Measurements from ENCODE around the gene LCLAT1. TPM values are rescaled to one million over a fixed set of nuclear protein-coding genes. Genes with fewer than 3 reads are reported as not detected.
"Not testable (repeated sequence)": the region's sequence is repeated elsewhere in the genome, so short reads cannot be mapped to it uniquely, and the experiment has no call there.

Gene LCLAT1
- total RNA-seq, 4 donors from 2014 or later = 47.3 to 68.7 (median 54.1) TPM

DNA sequence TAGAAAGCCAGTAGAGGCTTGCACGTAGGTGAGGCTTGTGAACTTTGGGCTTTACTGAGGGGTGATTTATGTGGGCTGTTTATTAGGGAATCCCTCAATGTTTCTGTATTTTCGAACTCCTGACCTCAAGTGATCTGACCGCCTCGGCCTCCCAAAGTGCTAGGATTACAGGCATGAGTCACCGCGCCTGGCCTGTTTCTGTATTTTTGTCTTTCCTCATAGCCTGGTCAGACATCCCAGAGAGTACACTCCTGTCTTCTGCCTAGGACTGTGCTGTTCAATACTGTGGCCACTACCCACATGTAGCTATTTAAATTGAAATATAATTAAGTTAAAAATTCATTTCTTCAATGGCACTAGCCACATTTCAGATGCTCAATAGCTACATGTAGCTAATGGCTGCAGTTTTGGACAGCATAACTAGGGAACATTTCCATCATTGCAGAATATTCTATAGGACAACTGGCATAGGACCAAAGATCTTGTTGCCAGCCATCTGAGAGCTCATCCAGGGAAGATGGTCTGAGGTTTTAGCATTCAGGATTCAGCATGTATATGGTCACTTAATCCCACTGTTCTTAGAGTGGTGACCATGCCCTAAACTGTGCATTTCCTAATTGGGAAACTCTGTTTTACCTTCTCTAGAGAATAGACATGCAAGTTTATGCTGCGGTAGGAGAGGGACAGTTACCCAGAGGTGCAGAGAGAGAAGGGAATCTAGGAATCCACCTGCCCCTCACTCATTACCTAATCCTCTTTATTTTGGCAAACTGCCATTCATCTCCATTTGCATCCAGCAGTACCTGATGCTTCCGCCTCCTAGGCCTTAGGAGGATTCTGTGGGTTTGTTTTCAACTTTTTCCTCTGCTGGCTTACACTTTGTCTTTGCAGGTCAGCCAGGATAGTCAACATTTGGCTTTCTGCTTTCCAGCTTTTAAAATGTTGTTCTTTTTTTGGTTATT, 64.4 kb downstream of the LCLAT1 start:
- intact Hi-C loops (cut with DNase I) = no loop called here
- no peaks in the 10 kb centered on the region for H3K9me3 ChIP-seq
- no peaks in the 10 kb centered on the region for H3K36me3 ChIP-seq
- no peak for DNase-seq
- peaks cover 29 to 42% of the 10 kb centered on the region in 2 donors for H3K4me1 ChIP-seq
- no peak for TF ChIP-seq POLR2A (IDR thresholded peaks at IDR 0.05)
- TF ChIP-seq, protein P1, sequence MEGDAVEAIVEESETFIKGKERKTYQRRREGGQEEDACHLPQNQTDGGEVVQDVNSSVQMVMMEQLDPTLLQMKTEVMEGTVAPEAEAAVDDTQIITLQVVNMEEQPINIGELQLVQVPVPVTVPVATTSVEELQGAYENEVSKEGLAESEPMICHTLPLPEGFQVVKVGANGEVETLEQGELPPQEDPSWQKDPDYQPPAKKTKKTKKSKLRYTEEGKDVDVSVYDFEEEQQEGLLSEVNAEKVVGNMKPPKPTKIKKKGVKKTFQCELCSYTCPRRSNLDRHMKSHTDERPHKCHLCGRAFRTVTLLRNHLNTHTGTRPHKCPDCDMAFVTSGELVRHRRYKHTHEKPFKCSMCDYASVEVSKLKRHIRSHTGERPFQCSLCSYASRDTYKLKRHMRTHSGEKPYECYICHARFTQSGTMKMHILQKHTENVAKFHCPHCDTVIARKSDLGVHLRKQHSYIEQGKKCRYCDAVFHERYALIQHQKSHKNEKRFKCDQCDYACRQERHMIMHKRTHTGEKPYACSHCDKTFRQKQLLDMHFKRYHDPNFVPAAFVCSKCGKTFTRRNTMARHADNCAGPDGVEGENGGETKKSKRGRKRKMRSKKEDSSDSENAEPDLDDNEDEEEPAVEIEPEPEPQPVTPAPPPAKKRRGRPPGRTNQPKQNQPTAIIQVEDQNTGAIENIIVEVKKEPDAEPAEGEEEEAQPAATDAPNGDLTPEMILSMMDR (IDR thresholded peaks at IDR 0.05) = no peak
- peak overlapping the region in 1 of 3 donors; percentile 41 for H3K27ac ChIP-seq
- WGBS, 2 donors = 80 to 84% methylated on average over 8 of the region's 8 CpGs
- H3K27me3 ChIP-seq = no peaks in the 10 kb centered on the region
- H3K4me3 ChIP-seq (replicated peaks in 1 of 3) = no peak overlapping the region

DNA sequence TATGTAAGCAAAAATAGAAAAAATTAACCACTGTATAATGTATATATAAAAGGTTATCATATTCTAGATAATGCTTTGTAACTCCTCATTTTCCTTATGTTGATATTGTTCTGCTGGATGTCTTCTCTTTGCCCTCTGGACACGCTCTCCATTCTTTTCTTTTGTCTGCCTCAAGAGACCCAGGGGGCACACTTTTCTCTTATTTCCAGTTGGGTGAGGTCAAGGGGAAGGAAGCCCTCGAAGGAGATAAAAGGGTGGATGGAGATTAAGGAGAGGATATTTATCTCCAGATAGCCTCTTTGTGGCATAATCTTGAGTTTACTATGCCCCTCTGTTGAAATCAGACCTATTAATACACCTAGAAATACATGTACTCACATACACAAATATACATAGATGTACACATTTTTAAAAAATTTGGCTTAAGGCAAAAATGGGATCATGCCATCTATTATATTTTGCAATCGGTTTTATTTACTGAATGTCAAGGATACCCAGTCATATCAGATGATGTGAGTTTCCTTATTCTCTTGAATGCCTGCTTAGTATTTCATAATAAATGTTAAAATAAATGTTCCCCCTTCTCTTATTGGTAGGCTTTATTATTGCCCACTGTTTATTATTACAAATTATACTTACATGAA, 65.3 kb downstream of the LCLAT1 start:
- Histone ChIP-seq H3K27me3 (no peaks in the 10 kb centered on the region), H3K27ac (no peak overlapping the region), H3K36me3 (no peaks in the 10 kb centered on the region), H3K9me3 (no peaks in the 10 kb centered on the region), H3K4me3 (replicated peaks in 1 of 3) (no peak overlapping the region), H3K4me1 (peaks cover 29 to 42% of the 10 kb centered on the region in 2 donors)
- intact Hi-C loops (cut with DNase I) = no loop called here
- TF ChIP-seq, protein P1 (IDR thresholded peaks at IDR 0.05) = no peak
- TF ChIP-seq POLR2A (IDR thresholded peaks at IDR 0.05) = no peak
- WGBS, 2 donors = 80 to 89% methylated on average over 3 of the region's 3 CpGs
- no peak for DNase-seq

DNA sequence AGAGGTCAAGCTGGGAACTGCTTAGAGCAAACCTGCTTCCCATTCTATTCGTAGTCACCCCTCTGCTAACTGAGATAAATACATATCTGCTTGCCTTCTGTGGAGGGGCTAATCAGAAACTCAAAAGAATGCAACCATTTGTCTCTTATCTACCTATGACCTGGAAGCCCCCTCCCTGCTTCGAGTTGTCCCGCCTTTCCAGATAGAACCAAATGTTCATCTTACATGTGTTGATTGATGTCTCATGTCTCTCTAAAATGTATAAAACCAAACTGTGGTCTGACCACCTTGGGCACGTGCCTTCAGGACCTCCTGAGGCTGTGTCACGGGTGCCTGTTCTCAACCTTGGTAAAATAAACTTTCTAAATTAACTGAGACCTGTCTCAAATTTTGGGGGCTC, 66.6 kb downstream of the LCLAT1 start:
- Histone ChIP-seq H3K27ac (peak overlapping the region in 2 of 3 donors; percentile 3 to 53), H3K4me1 (peaks cover 29 to 42% of the 10 kb centered on the region in 2 donors)
- peak; percentile 12 to 14 for DNase-seq
- H3K27me3 ChIP-seq; H3K36me3 ChIP-seq; H3K4me3 ChIP-seq (replicated peaks in 1 of 3); H3K9me3 ChIP-seq; intact Hi-C loops (cut with DNase I): not testable (repeated sequence)
- WGBS, 2 donors = 67 to 69% methylated on average over 5 of the region's 5 CpGs

DNA sequence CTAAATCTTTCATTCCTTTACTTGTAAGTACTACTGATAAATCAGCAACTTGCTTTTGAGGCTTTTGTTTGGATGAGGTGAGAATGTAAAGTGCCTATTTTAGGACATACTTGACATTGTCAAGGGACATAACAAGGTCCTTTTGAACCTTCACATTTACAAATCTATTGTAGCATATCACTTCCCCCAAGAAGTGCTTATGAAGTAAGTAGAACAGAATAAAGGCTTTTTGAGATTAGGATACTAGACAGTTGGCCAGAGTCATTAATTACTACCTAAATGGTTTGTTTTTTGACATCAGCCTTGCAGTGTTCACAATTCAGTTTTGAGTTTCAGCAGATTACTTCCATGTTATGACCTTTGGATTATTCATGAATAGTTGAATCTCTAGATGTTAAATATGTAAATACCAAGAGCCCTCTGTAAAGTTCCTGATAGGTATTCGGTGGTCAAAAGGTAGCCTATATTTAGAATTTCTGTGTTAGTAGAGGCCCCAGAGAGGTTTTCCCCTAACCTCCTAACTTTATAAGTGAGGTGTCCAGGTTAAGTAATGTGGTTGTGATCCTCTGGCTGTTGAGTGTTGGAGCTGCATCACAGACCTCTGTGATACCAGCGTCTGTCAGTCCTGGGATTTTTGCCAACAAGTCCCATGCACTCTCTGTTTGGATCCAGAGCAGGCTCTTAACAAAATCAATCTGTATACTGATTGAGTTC, 67.2 kb downstream of the LCLAT1 start:
- intact Hi-C loops (cut with DNase I) = no loop called here
- peaks cover 29 to 42% of the 10 kb centered on the region in 2 donors for H3K4me1 ChIP-seq
- WGBS, 2 donors = 31 to 46% methylated on average over 2 of the region's 2 CpGs
- H3K4me3 ChIP-seq (replicated peaks in 1 of 3) = no peak overlapping the region
- peaks cover 0 to under 1% of the 10 kb centered on the region in 2 donors for H3K36me3 ChIP-seq
- H3K27me3 ChIP-seq = no peaks in the 10 kb centered on the region
- TF ChIP-seq POLR2A (IDR thresholded peaks at IDR 0.05) = no peak
- no peaks in the 10 kb centered on the region for H3K9me3 ChIP-seq
- DNase-seq = peak; percentile 49 to 51
- peak overlapping the region in 2 of 3 donors; percentile 3 to 53 for H3K27ac ChIP-seq

DNA sequence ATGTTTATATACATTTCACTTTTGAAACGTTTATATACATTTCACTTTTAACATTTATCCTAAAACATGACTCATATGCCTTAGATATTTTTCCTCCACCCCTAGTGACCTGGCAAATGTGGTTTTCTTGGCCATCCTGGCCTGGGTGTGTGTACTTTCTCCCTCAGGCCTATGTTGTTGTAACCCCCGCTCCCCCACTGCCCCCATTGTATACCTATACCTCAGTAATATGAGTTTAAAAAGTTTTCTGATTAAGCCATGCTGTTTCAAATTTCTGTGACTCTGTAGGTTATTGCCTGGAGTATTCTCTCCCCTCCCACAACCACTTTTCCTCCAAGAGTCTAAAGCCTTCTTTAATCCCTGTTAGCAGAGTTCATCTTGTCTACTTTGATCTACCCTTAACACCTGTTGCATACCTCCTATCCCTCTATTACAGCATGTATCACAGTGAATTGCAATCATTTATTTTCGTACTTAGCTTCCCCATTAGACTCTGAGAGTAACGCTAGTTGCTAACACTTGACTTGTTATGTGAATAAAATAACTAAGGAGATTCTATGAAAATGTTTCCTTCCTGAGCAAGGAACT, 67.9 kb downstream of the LCLAT1 start:
- Histone ChIP-seq H3K9me3 (no peaks in the 10 kb centered on the region), H3K27me3 (no peaks in the 10 kb centered on the region), H3K27ac (peak overlapping the region in 2 of 3 donors; percentile 3 to 53), H3K4me1 (peaks cover 25 to 39% of the 10 kb centered on the region in 2 donors), H3K4me3 (replicated peaks in 1 of 3) (no peak overlapping the region), H3K36me3 (peaks cover 0 to 2% of the 10 kb centered on the region in 2 donors)
- no peak for DNase-seq
- intact Hi-C loops (cut with DNase I) = no loop called here
- whole genome bisulfite sequencing, 2 donors = 73 to 77% methylated on average over 4 of the region's 4 CpGs
- no peak for TF ChIP-seq POLR2A (IDR thresholded peaks at IDR 0.05)
- TF ChIP-seq, protein P1 (IDR thresholded peaks at IDR 0.05) = no peak

Data from thyroid gland (tissue), 4 donors.